GM10266 (cell line): ENCODE measurements around the gene CTDSP2.

ENCODE experiments used
- DNase-seq: peaks from one replicate; pipeline ENCODE4 v3.0.0; 2012; ENCODE audit errors: extremely low spot score
- CTCF ChIP-seq: IDR thresholded peaks from 2 replicates; pipeline ENCODE4 v1.5.1; 2012; ENCODE audit warnings: mild to moderate bottlenecking, low read depth; ENCODE audit not compliant: control insufficient read depth, insufficient read depth; ENCODE audit errors: missing control alignments

CTDSP2 gene

GRCh38 chr12:57874166-57875108 is 27.9 kb upstream of the CTDSP2 start:
- TF ChIP-seq CTCF: no peak
- no peak for DNase-seq

- no peak for DNase-seq
- no peak for TF ChIP-seq CTCF
Measured at GRCh38 chr12:57872362-57872761, 25.8 kb upstream of the CTDSP2 start.

- no peak for TF ChIP-seq CTCF
- DNase-seq: no peak
Measured at GRCh38 chr12:57869927-57870318, 23.4 kb upstream of the CTDSP2 start.

GRCh38 chr12:57869298-57869926 is 22.9 kb upstream of the CTDSP2 start:
- DNase-seq: no peak
- TF ChIP-seq CTCF: no peak

- no peak for DNase-seq
- no peak for TF ChIP-seq CTCF
Measured at GRCh38 chr12:57868851-57869268, 22.3 kb upstream of the CTDSP2 start.

GRCh38 chr12:57868221-57868620 is 21.7 kb upstream of the CTDSP2 start:
- DNase-seq: no peak
- TF ChIP-seq CTCF: no peak
